NCI-H2227 (cell line): ENCODE measurements around the gene SLC24A3.

Experiments
- DNase-seq: peaks from one replicate; lab custom pipeline; 2025; ENCODE audit not compliant: unreplicated experiment; lab: John Stamatoyannopoulos, UW

Gene SLC24A3

GRCh38 chr20:19269737-19270340 is 57.4 kb downstream of the SLC24A3 start:
- DNase-seq: no peak

- no peak for DNase-seq
Observed at GRCh38 chr20:19271879-19272651, 59.6 kb downstream of the SLC24A3 start.

GRCh38 chr20:19272976-19273654 is 60.7 kb downstream of the SLC24A3 start:
- no peak for DNase-seq

GRCh38 chr20:19274001-19274400 is 61.6 kb downstream of the SLC24A3 start:
- no peak for DNase-seq

GRCh38 chr20:19274412-19275015 is 62.1 kb downstream of the SLC24A3 start:
- DNase-seq: no peak

GRCh38 chr20:19275038-19275629 is 62.7 kb downstream of the SLC24A3 start:
- no peak for DNase-seq

GRCh38 chr20:19275630-19276071 is 63.2 kb downstream of the SLC24A3 start:
- no peak for DNase-seq

GRCh38 chr20:19277381-19277780 is 64.9 kb downstream of the SLC24A3 start:
- no peak for DNase-seq

- no peak for DNase-seq
Observed at GRCh38 chr20:19283490-19284025, 71.1 kb downstream of the SLC24A3 start.

- no peak for DNase-seq
Observed at GRCh38 chr20:19284400-19285178, 72.1 kb downstream of the SLC24A3 start.

- DNase-seq: no peak
Observed at GRCh38 chr20:19285436-19285835, 73.0 kb downstream of the SLC24A3 start.

- no peak for DNase-seq
Observed at GRCh38 chr20:19288061-19288460, 75.6 kb downstream of the SLC24A3 start.

- no peak for DNase-seq
Observed at GRCh38 chr20:19288636-19289035, 76.2 kb downstream of the SLC24A3 start.

GRCh38 chr20:19289451-19289850 is 77.0 kb downstream of the SLC24A3 start:
- no peak for DNase-seq

GRCh38 chr20:19291024-19291817 is 78.8 kb downstream of the SLC24A3 start:
- DNase-seq: no peak

GRCh38 chr20:19291818-19292132 is 79.3 kb downstream of the SLC24A3 start:
- no peak for DNase-seq

GRCh38 chr20:19292254-19292653 is 79.8 kb downstream of the SLC24A3 start:
- DNase-seq: no peak

GRCh38 chr20:19295076-19295475 is 82.6 kb downstream of the SLC24A3 start:
- no peak for DNase-seq

GRCh38 chr20:19298652-19299051 is 86.2 kb downstream of the SLC24A3 start:
- DNase-seq: no peak

- DNase-seq: no peak
Observed at GRCh38 chr20:19300395-19300794, 88.0 kb downstream of the SLC24A3 start.
